GM21447 (cell line): ENCODE measurements around the gene NPY2R.

ENCODE experiments used
- ATAC-seq: cut with Tn5 transposase; IDR thresholded peaks from one replicate; pipeline ENCODE4 v1.9.1; 2021; ENCODE audit not compliant: unreplicated experiment

The NPY2R gene, protein sequence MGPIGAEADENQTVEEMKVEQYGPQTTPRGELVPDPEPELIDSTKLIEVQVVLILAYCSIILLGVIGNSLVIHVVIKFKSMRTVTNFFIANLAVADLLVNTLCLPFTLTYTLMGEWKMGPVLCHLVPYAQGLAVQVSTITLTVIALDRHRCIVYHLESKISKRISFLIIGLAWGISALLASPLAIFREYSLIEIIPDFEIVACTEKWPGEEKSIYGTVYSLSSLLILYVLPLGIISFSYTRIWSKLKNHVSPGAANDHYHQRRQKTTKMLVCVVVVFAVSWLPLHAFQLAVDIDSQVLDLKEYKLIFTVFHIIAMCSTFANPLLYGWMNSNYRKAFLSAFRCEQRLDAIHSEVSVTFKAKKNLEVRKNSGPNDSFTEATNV

GRCh38 chr4:155208258-155209054 is at the start of gene NPY2R:
Gene NPY2R, plus strand, starts transcription at chr4:155208636. Its CDS starts 5,304 bp downstream, at chr4:155213940.
- ATAC-seq = no peak

DNA sequence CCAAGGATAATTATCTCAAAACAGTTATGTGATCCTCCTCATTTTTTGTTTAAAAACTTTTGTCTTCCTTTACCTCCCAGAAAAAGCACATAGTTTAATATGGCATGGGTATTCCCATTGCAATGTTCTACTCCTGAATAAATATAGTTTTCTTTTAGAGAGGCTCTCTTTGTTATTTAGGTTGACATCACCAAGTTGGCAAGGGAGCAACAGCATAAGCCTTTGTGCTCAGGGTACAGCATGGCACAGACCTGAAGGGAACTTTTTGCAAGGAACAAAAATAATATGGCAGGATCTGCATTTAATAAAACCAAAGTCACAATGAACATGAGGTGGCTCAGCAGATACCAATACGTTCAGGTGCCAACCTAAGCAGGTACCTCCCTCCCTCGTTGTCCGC is 47.1 kb upstream of the NPY2R start:
- no peak for ATAC-seq

DNA sequence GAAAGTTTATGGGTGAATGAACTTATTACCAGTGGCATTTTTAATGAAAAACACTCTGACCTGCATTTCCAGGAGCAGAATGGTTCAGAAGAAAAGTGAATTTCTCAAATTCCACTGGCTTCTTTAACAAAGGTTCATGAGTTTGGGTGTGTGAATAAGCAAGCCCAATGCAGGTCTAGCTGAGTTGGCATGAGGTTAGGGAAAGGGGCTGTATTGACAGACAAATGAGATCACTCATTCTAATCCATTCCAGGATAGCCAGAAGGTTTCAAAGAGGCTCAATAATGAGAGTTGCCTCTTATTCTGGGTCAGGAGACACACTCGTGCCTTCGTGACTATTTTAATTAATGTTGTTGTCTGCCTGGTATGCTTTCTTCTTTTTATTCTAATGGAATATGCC is 43.7 kb upstream of the NPY2R start:
- no peak for ATAC-seq

DNA sequence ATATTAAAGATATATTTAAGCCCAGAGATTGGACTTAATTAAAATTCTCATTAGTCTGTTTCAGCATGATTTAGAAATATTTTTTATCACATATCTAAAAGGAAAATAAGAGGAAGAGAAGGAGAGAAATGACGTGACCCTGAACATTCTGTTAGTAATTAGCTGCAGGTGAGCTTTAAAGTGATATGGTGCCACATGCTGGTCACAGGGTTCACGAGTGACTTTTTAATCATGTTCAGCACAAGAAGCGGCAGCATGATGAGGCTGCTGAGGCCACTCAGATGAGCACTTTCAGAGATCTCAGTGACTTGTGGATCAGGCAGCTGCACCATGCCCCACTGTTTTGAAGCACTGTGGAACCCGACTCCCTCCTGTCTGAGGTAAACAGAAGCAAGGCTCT is 37.9 kb upstream of the NPY2R start:
- no peak for ATAC-seq

DNA sequence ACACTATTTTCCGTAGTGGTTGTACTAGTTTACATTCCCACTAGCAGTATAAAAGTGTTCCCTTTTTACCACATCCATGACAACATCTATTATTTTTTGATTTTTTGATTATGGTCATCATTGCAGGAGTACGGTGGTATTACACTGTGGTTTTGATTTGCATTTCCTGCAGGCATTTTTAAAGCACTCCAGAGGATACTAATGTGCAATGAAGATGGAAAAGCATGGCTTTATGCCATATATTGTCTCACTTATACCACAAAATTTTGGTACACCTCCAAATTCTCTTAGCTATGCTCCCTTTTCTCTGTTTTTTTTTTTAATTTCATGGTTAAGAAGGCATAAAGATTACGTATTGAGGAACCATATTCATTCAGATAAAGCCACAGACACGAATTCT is 35.1 kb upstream of the NPY2R start:
- ATAC-seq = no peak

DNA sequence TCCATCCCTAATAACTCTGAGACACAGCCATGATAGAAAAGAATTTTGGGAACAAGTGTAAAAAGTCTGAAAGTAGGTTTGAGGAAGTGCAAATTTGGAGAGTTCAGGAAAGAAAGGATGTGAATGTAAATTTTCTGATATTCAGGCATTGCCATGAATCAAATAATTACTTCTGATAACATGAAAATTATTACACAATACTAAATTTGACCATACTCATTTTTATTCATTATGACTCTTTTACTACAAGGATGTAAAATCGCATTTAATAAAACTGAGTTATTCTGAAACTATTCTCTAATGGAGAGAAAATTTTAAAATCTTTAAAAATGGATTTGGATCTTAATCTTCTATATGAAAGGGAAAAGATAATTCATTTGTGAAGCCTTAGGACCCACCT is 33.8 kb upstream of the NPY2R start:
- no peak for ATAC-seq

DNA sequence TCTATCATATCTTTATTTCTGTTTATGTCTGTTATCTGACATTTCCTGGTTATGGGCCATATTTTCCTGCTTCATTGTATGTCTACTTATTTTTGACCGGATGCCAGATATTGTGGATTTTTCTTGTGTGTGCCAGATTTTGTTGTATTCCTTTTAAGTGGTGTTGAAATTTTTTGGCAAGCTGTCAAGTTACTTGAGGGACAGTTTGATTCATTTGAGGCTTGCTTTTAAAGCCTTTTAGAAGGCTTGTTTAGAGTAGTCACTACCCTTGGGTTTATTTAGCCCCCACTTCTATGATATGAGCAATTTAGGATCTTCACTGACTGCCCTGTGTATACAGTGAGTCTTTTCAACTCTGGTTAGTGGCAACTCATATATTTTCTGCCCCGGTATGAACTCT is 29.2 kb upstream of the NPY2R start:
- ATAC-seq = no peak

DNA sequence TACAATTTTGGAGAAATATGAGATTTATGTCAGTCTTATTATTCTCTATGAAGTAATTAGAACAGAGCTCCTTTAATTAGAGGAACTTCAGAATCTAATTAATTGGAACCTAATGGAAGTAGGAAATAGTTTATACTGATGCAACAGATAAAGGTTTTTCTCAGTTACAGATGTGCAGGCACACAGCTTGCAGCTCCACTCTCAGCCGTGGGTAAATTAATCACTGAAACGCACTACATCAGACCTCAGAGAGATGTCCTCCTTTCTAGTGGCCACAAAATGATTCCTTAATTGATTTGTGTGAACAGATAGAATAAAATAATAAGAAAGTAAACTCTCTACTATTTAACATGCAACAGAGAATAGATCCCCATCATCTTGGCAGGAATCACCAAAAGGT is 21.5 kb upstream of the NPY2R start:
- ATAC-seq = no peak

- ATAC-seq = no peak
Observed at GRCh38 chr4:155187989-155188388, 20.4 kb upstream of the NPY2R start.

DNA sequence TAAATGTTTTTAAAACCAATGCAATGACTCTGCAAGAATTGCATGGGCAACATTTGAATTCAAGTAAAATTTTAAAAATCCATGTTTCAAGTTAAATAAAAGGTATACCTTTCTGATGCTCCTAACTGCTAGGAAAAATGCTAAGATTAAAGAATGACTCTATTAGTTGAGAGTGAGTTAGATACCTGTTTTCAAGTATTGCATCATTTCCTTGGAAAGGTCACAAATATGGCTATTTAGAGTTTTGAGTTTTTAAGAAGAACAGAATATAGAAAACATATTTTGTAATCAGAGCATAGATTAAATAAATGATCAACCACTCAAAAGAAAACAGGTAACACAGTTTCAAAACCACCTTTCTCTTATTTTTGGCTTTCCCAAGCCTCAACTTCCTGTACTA is 18.3 kb upstream of the NPY2R start:
- no peak for ATAC-seq

- no peak for ATAC-seq
Observed at GRCh38 chr4:155197757-155198156, 10.7 kb upstream of the NPY2R start.

DNA sequence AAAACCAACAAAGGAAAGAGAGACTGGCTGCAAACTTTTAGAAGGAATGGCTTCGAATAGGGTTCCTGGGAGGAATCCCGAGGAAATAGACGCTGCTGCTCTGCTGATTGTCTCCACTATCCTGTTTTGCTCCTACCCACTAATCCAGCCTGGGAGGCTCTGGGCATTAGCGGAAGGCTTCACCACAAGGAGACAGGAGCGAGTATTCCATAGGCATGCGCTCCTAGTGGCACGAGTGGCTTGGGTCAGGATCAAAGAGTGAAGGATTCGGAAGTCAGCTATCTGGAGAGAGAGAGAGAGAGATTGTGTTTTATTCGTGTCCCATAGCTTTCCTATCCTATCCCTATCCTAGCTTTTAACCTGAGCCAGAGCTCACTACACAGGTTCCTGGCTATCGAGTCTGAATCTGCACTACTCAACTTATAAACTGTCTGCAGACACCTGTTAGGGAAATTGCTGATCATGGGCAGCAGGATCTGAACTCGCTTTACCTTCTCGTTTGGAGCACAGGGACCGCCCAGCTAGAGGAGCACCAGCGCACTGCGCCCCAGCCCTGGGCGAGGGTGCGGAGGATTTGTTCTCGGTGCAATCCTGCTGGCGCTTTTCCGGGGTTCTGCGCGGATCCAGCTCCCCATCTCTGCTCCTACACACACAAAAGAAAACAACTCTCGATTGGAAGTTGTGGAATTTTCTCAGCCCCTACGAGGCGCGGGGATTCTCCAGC is 740 bp upstream of the NPY2R start:
- no peak for ATAC-seq

DNA sequence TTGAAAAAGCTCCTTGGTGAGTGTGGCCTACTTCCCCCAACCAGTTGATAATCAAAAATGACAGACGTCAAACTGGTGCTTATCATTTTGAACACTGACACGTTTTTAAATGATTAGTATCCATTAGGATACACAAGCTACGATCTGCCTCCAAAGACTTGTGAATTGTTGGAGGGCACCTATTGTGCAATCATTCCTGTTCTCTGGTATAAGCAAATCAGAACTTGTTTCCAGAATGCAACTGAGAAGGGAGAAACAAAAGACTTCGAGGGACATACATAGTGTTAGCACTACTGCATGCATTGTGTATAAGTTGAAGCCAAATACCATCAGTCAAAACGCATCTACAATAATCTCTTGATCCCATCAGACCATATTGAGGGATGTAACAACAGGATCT is 11.6 kb downstream of the NPY2R start:
- no peak for ATAC-seq

- no peak for ATAC-seq
Observed at GRCh38 chr4:155227131-155227530, 18.7 kb downstream of the NPY2R start.

- no peak for ATAC-seq
Observed at GRCh38 chr4:155228713-155229112, 20.3 kb downstream of the NPY2R start.

GRCh38 chr4:155232432-155232831 is 24.0 kb downstream of the NPY2R start:
- no peak for ATAC-seq

GRCh38 chr4:155234206-155234605 is 25.8 kb downstream of the NPY2R start:
- ATAC-seq = no peak

DNA sequence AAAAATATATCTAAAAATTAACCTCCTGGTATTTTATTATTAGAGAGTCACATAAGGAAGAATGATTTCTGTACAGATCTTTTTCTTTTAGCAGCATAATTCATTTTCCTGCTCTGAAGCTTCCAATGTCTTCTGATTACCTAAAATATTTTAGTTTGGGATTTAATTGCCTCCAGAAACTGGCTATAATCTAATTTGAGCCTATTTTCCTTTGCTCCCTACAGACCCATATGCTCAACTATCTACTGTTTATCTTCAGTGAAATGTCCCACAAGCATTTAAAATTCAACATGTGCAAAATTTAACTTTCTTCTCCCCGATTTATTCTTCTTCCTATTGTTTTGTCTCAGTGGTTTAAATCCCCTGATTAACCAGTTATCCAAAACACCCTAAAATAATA is 29.1 kb downstream of the NPY2R start:
- no peak for ATAC-seq

GRCh38 chr4:155241225-155241624 is 32.8 kb downstream of the NPY2R start:
- no peak for ATAC-seq

DNA sequence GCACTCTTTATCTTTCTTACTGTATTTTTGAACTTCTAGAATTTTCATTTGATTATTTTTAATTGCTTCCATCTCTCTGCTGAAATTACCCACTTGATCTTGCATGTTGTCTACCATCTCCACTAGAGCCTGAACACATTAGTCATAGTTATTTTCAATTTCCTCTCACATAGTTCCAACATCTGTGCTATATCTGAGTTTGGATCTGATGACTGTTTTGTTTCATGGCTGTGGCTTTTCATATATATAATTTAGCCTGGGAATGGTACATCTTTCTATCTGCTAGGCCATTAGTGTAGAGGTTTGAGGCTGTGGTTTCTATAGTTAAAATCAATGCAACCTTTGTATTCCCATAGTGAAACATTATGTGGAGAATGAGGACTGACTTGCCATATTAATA is 33.2 kb downstream of the NPY2R start:
- no peak for ATAC-seq

DNA sequence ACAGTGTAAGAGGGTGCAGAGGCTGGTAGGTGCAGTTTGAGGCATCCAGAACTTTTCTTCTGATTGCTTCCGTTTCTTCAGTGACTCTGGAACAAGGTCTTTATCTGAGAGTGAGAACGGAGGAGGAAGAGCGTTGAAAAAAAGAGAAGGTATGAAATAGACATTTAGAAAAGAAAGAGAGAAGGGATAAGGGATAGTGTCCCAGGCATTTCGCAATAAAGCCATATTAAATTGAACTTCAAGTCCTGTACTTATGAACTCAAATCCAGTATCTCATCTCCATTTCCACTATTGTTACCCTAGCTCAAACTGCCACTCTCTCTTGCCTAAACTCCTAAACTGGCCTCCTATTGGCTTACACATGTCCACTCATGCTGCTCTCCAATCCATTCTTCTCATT is 36.7 kb downstream of the NPY2R start:
- no peak for ATAC-seq
